ENCODE results near the gene PIP5KL1. TPM values are rescaled to one million over a fixed set of nuclear protein-coding genes. Genes with fewer than 3 reads are reported as not detected.

PIP5KL1 gene
- total and polyA plus RNA-seq, 2 of the 4 experiments (the other 2 are of a cell fraction) = 0.36 to 3.6 TPM

GRCh38 chr9:127886401-127886972 is 44.1 kb downstream of the PIP5KL1 start:
- 91% methylated on average over 6 of the region's 18 CpGs; no CpG with 5 or more reads in 1 of the 2 experiments for WGBS, 2 experiments (ENCODE audit: extremely low coverage in 2 of 2, insufficient read length in 1 of 2)
- TF ChIP-seq RCOR1 (IDR thresholded peaks at IDR 0.05; ENCODE audit: insufficient replicate concordance, low read length) (no peak), BHLHE40 (IDR thresholded peaks at IDR 0.05; ENCODE audit: low read depth, low read length) (no peak), FOS (IDR thresholded peaks at IDR 0.05; ENCODE audit: low read depth, low read length) (0 out of 2 replicates have a peak, but pooled peaks have one; percentile 5)
- Histone ChIP-seq H4K8ac (ENCODE audit: low read depth in 2 of 2, low read length in 2 of 2) (no peak overlapping the region), H2BK15ac (ENCODE audit: low read depth, low read length) (no peak overlapping the region), H3K9me3 (ENCODE audit: control insufficient read depth, insufficient read depth, low read length) (no peaks in the 10 kb centered on the region), H2AK5ac (ENCODE audit: low read depth, low read length) (no peak overlapping the region), H4K5ac (ENCODE audit: low read depth, low read length) (no peak overlapping the region), H3K56ac (ENCODE audit: extremely low read depth, insufficient read depth, low read length) (no peak overlapping the region), H4K20me1 (ENCODE audit: insufficient read depth, low read length) (peaks cover 16% of the 10 kb centered on the region; the same call in 1 of the 2 replicates), H3K4me1 (ENCODE audit: control insufficient read depth, insufficient read depth, low read length) (peaks cover 4% of the 10 kb centered on the region), H3K27me3 (ENCODE audit: control insufficient read depth, insufficient read depth, low read length) (no peaks in the 10 kb centered on the region), H2AFZ (replicated peaks; ENCODE audit: low read length, poor library complexity) (peak overlapping the region; percentile 41), H3K4me3 (ENCODE audit: insufficient read depth, low read depth, low read length) (no peak overlapping the region), H3K23ac (ENCODE audit: low read depth, low read length) (no peak overlapping the region), H3K14ac (replicated peaks; ENCODE audit: low read depth, low read length) (no peak overlapping the region), H3K4ac (ENCODE audit: low read depth, low read length) (no peak overlapping the region), H3K18ac (ENCODE audit: low read depth, low read length) (no peak overlapping the region), H2AK9ac (replicated peaks; ENCODE audit: low read depth, low read length, poor library complexity) (peak overlapping the region; percentile 87), H2BK120ac (ENCODE audit: low read depth, low read length) (no peak overlapping the region), H3K4me2 (ENCODE audit: low read depth, low read length) (no peak overlapping the region), H3K27ac (ENCODE audit: insufficient read depth, low read length) (no peak overlapping the region), H3K36me3 (ENCODE audit: control insufficient read depth, insufficient read depth, low read length) (peaks cover 56% of the 10 kb centered on the region), H4K91ac (ENCODE audit: insufficient read depth, low read depth, low read length) (no peak overlapping the region), H3K9me1 (ENCODE audit: insufficient read depth, low read length) (peaks cover 11% of the 10 kb centered on the region), H3K9ac (ENCODE audit: low read depth, low read length) (no peak overlapping the region), H2BK20ac (ENCODE audit: low read depth, low read length) (no peak overlapping the region), H3K79me1 (ENCODE audit: low read depth in 1 of 2, low read length in 2 of 2) (peaks cover 0 to 30% of the 10 kb centered on the region in 2 experiments; a peak in 3 of 4 replicates), H2BK5ac (ENCODE audit: low read depth, low read length, poor library complexity, severe bottlenecking) (no peak overlapping the region)
- POLR2A ChIA-PET (ENCODE audit: unreplicated experiment) = no interaction called here
- BruUV-seq (replicated peaks) = no TSS peak
- DNase-seq = no peak
- intact Hi-C loops (cut with micrococcal nuclease) (no loop called here), in situ Hi-C loops (cut with MboI; ENCODE audit: low sequenced_read_pairs) (no loop called here), dilution Hi-C loops (cut with HindIII; ENCODE audit: low sequenced_read_pairs, unreplicated experiment) (no loop called here)
- no peak for ATAC-seq (ENCODE audit: low read depth)
- CTCF ChIA-PET = no interaction called here

All from IMR-90 (cell line).